GM21390 (cell line): ENCODE measurements around the gene SRGAP2C.
"Not testable (repeated sequence)": the region's sequence is repeated elsewhere in the genome, so short reads cannot be mapped to it uniquely, and the experiment has no call there.

Source experiments
- ATAC-seq: cut with Tn5 transposase; IDR thresholded peaks from one replicate; pipeline ENCODE4 v1.9.1; 2021; ENCODE audit not compliant: unreplicated experiment

SRGAP2C gene

GRCh38 chr1:121278202-121278601 lies 93.4 kb downstream of the SRGAP2C start:
- not testable (repeated sequence) for ATAC-seq

DNA sequence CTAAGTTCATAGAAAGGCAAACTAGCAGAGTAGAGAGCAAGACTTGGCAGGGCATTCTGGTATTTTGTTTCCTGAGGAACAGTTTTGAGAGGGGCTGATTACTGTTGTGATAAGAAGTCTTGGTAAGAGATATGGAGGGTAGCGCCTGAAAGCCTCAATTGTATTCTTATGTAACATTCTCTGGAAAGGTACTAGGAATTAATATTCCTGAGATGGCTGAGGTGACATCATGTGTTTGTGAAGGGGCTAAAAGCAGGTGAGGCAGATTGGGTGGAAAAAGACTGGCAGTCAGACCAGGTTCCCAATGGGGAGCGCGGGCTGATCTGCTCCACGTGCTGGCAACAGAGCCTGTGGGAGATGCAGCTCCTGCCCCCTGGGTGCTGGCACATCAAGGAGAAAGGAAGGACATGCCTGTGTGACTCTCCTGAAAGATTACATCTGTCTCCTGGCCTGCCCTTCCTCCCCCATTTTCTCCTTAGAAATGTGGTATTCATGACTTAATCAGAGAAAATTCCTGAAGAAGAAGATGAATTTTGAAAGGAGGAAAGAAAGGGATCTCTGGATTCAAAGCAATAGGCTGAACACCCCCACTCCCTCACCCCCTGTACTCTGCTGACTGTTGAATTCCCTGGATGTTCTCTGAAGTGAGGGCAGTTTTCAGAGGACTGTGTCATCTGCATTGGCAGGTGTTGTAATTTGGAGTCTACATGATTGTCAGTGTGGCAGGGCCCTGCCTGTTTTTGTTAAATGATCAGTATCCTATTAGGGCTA lies 94.2 kb downstream of the SRGAP2C start:
- ATAC-seq: not testable (repeated sequence)

- not testable (repeated sequence) for ATAC-seq
These were observed 94.7 kb downstream of the SRGAP2C start for GRCh38 chr1:121279548-121279898.

DNA sequence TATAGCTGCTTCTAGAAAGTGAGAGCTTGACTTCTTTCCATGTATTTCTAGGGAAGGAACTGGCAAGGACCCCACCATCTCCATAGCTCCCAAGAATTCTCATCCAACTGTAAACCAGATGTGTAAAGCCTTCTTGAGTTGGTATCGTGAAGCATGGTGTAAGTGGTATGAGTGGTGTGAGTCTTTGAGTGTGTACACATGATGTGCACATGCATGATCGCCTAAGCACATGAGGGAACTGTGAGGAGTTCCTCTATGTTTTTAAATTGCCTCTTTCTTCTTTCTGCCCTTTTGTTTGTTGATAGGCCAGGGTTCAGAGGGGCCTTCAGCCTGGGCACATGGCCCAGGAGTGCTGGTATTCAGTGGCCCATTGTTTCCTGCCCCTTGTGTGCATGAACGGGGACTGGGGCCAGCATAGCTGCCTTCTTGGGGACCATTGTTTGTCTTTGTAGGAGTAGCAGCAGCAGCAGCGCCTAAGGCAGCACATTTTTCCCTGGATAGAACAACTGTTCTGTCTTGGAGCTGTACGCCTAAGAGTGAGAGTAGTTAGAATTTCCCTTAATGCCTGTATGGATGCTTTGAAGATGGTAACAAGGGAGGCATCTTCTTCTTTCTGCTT lies 96.0 kb downstream of the SRGAP2C start:
- ATAC-seq: not testable (repeated sequence)

- not testable (repeated sequence) for ATAC-seq
These were observed 96.7 kb downstream of the SRGAP2C start for GRCh38 chr1:121281480-121281879.

DNA sequence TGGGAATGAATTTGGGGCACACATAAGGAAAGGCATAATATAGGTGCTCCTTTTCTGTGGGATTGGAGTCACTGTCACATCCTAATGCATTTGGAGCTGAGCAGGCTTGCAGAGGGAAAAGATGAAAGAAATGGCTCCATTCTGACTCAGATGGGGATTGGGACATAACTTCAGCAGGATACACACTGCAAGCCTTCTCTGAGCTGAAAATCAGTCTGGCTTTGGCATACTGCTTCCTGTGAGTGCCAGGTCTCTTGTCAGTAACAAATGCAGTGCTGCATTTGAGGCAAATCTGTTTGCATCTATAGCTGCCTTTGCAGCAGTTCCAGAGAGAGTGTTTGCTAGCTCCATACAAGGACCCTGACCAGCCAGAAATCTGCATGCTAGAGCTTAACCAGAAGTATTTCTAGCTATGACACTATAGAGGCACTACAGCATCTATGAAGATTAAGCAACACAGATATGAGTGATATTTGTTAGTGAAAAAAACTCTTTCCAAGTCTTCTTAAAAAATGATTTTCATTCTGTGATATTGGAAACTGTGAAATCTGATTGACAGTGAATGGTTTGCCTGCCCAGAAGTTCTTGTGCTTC lies 98.9 kb downstream of the SRGAP2C start:
- not testable (repeated sequence) for ATAC-seq

- ATAC-seq: not testable (repeated sequence)
These were observed 107.8 kb downstream of the SRGAP2C start for GRCh38 chr1:121292590-121292989.

DNA sequence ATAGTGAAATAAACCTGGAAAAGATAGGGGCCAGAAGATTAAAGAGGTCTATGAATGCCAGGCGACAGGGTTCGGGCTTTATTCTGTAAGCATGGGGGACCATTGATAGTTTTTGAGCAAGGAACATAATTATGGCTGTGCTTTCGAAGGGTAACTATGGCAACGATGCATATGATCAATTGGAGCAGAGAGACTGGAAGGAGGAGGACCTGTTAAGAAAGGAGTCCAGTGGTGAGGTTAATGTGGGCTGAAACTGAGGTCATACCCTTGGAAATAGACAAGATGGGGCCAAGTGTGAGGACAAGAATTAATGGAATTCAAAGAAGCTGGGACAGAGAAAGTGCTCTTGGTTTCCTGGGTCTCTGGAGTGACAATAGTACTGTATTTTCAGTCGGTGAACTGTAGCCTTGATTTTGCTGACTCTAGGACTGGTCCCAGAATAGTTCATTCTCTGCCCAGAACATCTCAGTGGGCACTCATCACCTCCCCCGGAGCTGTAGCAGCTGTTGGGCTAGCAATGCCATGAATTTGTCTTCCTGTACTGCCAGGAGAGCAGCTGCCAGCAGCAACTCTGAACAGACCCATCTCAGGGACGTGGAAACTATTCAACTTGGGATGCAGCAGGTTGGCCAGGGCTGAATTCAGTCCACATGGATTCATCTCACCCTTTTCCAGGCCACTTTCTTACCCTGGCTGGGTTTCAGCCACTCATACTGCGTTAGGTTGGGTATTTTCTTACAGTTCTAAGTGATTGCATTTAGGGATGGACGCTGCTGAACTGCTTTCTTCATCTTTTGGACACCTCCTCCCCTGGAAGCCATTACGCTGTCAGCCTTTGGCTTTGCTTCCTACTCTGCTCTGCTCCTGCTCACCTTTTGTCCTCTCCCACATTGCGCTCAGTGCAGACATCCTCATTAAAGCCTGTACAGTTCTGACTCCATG lies 108.8 kb downstream of the SRGAP2C start:
- ATAC-seq: not testable (repeated sequence)

- not testable (repeated sequence) for ATAC-seq
These were observed 109.4 kb downstream of the SRGAP2C start for GRCh38 chr1:121294205-121294570.

DNA sequence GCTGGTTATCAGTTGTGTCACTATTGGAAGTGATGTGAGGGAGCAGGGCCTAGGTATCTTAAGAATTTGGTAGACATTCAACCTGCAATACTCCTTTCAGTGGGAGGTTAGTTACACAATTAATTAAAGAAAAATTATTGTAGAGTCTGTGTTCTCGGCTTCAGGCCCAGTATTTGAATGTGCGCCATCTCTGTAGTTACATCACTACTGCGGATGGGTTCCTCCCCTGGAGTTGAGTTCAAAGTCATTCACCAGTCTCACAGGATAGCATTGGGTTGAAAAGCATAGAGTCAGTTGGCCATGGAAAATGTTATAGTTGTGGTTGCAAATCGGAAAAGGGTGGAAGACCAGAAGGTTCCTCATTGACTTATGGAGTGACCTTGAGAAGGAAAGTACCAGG lies 111.8 kb downstream of the SRGAP2C start:
- not testable (repeated sequence) for ATAC-seq

GRCh38 chr1:121298529-121298928 lies 113.8 kb downstream of the SRGAP2C start:
- not testable (repeated sequence) for ATAC-seq

GRCh38 chr1:121299514-121300149 lies 114.9 kb downstream of the SRGAP2C start:
- ATAC-seq: not testable (repeated sequence)

DNA sequence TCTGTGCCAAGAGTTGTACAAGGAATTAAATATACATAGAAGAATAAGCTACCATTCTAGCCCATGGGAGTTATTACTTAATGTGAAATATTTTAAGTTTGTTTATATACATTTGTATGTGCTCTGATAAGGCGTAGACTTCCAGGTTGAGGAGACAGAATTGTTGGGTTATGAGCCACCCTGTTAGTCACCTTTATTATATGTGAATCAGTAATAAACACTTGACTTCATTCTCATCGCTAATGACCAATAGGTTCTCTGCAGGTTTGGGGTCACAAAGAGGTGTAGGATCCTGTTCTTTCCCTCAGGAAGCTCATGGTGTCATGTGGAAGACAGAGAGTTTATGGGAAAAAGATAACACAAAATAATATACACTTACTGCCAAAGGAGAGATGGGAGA lies 117.1 kb downstream of the SRGAP2C start:
- not testable (repeated sequence) for ATAC-seq

DNA sequence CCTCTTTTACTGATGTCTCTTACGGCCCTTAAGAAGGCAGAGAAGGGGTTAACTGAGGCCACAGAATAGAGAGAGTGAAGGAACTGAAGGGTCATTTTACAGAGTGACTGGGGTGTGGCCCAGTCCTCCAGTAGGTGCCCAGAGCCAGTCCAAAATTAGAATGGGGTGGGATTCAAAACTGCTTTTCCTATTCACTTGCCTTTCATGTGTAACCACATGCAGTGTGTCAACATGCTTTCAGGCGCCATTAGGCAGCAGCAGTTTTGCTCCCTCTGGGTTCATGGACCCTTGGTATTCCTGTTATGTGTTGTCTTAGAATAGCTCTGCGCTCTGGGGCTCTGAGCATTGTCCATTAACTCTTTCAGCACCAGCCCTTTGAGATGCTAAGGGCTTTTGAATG lies 123.0 kb downstream of the SRGAP2C start:
- not testable (repeated sequence) for ATAC-seq

DNA sequence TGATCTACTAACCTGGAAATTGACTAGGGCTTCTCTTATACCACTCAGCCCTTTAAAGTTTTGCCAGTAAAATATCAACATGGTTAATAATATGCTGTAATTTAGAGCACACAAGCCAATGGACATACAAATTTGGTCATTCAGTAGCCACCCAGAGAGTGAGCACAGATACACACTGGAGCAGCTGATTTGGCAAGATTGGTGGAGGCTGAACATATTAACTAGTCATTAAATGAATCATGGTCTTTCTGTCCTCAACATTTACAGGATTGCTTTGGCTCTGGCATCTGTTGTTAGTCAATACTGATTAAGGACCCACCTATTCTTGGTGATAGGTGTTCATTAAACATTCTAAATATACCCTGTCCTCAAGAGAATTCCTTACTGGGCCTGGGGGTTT lies 130.7 kb downstream of the SRGAP2C start:
- ATAC-seq: not testable (repeated sequence)

DNA sequence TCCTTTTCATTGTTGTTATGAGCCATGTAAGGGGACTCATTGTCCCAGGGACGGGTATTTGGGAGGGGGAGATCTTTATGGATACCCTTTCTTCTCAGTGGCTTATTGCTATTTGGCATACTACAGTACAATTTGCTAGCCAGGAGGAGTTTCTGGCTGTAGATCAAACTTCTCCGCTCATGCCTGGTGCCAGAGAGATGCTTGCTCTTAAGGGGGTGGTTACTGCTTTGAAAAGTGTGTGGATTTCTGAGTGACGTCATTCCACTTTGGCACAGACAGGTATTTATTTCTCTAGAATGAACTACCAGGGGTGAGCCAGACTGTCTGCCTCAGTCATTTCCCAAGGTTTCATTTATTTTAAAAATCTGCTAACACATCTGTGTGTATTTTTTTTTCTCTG lies 131.3 kb downstream of the SRGAP2C start:
- not testable (repeated sequence) for ATAC-seq

DNA sequence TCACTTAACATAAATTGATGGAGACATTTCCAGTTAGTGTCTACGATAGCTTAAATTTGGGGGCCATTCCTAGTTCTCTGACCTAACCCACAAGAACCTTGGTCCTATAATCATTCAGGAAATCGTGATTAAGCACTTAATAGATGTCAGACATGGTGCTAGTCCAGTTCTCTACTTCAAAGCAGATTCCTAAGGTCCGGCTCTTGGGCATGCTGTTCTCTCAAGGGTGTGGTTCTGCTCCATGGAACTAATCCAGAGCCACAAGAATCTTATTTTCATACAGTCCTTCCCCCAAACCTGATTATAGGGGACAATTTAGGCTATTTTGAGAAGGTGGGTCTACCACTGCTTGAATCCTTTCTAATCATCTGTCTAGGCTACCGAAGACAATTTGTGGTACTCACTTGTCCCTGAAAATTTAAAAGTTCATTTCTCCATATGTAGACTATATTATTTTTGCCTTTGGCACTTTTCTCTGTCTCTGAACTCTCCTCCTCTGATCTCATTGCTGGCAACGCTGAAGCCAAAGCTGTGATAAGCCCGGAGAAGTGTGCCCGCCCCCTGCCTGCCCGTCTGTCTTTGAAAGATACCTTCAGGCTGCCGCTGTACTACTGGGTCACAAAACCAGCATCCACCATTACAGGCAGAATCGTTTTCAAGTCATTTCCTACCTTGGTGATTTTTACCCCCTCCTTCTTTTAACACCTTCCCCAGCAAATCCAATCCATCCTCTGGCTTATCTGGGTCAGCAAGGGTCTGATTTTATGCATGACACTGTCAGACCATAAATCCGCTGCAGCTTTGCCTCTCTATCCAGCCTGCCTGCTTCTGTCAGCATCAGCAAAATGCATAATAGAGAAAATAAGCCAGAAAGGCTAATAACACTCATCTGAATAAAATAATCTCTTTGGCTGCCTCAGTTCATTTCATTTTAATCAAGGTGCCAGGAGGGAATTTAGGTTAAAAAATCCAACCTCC lies 133.0 kb downstream of the SRGAP2C start:
- ATAC-seq: not testable (repeated sequence)

GRCh38 chr1:121318687-121319086 lies 133.9 kb downstream of the SRGAP2C start:
- ATAC-seq: not testable (repeated sequence)

DNA sequence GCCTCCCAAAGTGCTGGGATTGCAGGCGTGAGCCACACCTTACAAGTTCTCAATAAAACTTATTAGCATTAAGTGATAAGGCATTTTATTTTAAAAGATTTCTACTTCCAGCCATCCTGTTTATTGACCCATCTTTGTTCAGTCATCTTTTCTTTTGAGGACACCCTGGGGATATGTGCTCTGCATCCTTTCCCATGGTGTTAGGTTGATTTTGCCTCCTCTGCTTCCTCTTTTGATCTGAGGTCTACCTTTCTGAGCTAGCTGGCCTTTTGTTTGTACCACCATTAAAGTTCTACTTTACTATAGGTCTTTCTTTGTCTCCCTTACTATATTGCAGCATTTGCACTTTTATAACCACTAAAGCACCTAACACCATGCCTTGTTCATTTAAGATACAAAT lies 136.9 kb downstream of the SRGAP2C start:
- ATAC-seq: not testable (repeated sequence)
